Pons (tissue), 1 donor: ENCODE measurements around the gene STRIT1.
"Not testable (repeated sequence)": the region's sequence is repeated elsewhere in the genome, so short reads cannot be mapped to it uniquely, and the experiment has no call there.

ENCODE experiments used
- DNase-seq: peaks from one replicate; pipeline ENCODE4 v3.0.0-alpha.2; 2016; ENCODE audit warnings: low spot score

Gene STRIT1

GRCh38 chr3:155270485-155271342 is 22.8 kb downstream of the STRIT1 start:
- DNase-seq, result no peak

GRCh38 chr3:155270063-155270462 is 23.4 kb downstream of the STRIT1 start:
- no peak for DNase-seq

- DNase-seq, result not testable (repeated sequence)
Measured at GRCh38 chr3:155262855-155263254, 30.6 kb downstream of the STRIT1 start.

- no peak for DNase-seq
Measured at GRCh38 chr3:155262295-155262694, 31.2 kb downstream of the STRIT1 start.

- DNase-seq, result no peak
Measured at GRCh38 chr3:155254445-155254844, 39.0 kb downstream of the STRIT1 start.

GRCh38 chr3:155252535-155252934 is 40.9 kb downstream of the STRIT1 start:
- no peak for DNase-seq

- no peak for DNase-seq
Measured at GRCh38 chr3:155252021-155252420, 41.5 kb downstream of the STRIT1 start.

- DNase-seq, result no peak
Measured at GRCh38 chr3:155248531-155249187, 44.8 kb downstream of the STRIT1 start.

GRCh38 chr3:155244699-155245098 is 48.8 kb downstream of the STRIT1 start:
- DNase-seq, result no peak

- DNase-seq, result no peak
Measured at GRCh38 chr3:155244216-155244615, 49.3 kb downstream of the STRIT1 start.

- DNase-seq, result no peak
Measured at GRCh38 chr3:155243512-155243921, 50.0 kb downstream of the STRIT1 start.

GRCh38 chr3:155242342-155242741 is 51.1 kb downstream of the STRIT1 start:
- DNase-seq, result no peak

GRCh38 chr3:155241579-155241978 is 51.9 kb downstream of the STRIT1 start:
- DNase-seq, result no peak
